IgD-negative memory B cell (primary cell): ENCODE data around the gene LGALS12. TPM values are rescaled to one million over a fixed set of nuclear protein-coding genes. Genes with fewer than 3 reads are reported as not detected.
"Not testable (repeated sequence)": the region's sequence is repeated elsewhere in the genome, so short reads cannot be mapped to it uniquely, and the experiment has no call there.

Experiments used
- H3K27ac Mint-ChIP-seq, 3 donors: one replicate each; pipeline ENCODE4 v1.8.0; 2020 to 2022; ENCODE audit warnings: mild to moderate bottlenecking in 3 of 3, mixed read lengths in 3 of 3, moderate library complexity in 1 of 3
- H3K27me3 Mint-ChIP-seq: one replicate; pipeline ENCODE4 v1.8.0; 2021; ENCODE audit warnings: mixed read lengths
- H3K36me3 Mint-ChIP-seq: one replicate; pipeline ENCODE4 v1.8.0; 2020; ENCODE audit warnings: mild to moderate bottlenecking, mixed read lengths
- H3K4me1 Mint-ChIP-seq, 3 donors: one replicate each; pipeline ENCODE4 v1.8.0; 2020 to 2022; ENCODE audit warnings: mixed read lengths in 3 of 3, mild to moderate bottlenecking in 1 of 3
- H3K4me3 Mint-ChIP-seq, 4 donors: one replicate each; pipeline ENCODE4 v1.8.0; 2020 to 2022; ENCODE audit warnings: mild to moderate bottlenecking in 4 of 4, mixed read lengths in 4 of 4, moderate library complexity in 3 of 4
- H3K9me3 Mint-ChIP-seq, 3 donors: one replicate each; pipeline ENCODE4 v1.8.0; 2020 to 2021; ENCODE audit warnings: mixed read lengths in 3 of 3, mild to moderate bottlenecking in 1 of 3
- polyA plus RNA-seq: library from polyadenylated mRNA; unstranded; fragments of 300-500 nt; fragmentation: Illumina TruSeq; gene quantifications from one replicate; pipeline ENCODE4 v1.2.3, GENCODE V29; 2021

Gene LGALS12
- polyA plus RNA-seq, 1 donor from 2014 or later = 0.39 TPM

DNA sequence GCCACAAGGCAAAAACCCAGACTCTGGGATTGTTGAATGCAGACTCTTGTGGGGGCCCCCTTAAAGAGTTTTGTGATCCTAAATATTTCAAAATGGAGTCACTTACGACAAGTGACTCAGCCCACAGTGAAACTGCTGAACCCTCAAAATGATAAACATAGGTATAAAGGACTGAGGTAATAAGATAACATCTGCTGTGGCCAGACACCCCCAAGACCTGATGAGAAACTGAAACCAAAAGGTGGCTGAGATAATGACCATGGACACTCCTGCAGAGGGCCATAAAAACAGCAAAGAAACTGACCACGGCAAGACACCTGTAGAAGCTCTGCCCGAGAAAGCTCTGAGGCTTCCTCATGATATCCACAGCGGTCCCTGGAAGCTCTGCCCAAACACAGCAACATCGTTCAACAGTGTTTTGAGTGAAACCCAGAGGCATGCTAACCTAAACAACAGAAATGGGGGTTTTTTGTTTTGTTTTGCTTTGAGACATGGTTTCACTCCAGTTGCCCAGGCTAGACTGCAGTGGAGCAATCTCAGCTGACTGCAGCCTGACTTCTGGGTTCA lies 29.1 kb downstream of the LGALS12 start:
- peaks cover 30 to 37% (median 37%) of the 10 kb centered on the region in 3 donors for H3K4me1 Mint-ChIP-seq
- peak overlapping the region; percentile 25 to 88 (median 38) for H3K4me3 Mint-ChIP-seq

GRCh38 chr11:63535734-63536133 lies 29.9 kb downstream of the LGALS12 start:
- Mint-ChIP-seq H3K36me3 (no peaks in the 10 kb centered on the region), H3K9me3 (no peaks in the 10 kb centered on the region), H3K27ac (peak overlapping the region in 1 of 3 donors; percentile 97), H3K4me3 (peak overlapping the region in 3 of 4 donors; percentile 93 to 96 (median 95)), H3K4me1 (peaks cover 33 to 40% (median 37%) of the 10 kb centered on the region in 3 donors), H3K27me3 (no peaks in the 10 kb centered on the region)

More for the DNA sequence above, 29.1 kb downstream of the LGALS12 start:
- no peaks in the 10 kb centered on the region for H3K27me3 Mint-ChIP-seq
- H3K36me3 Mint-ChIP-seq = no peaks in the 10 kb centered on the region
- H3K9me3 Mint-ChIP-seq = no peaks in the 10 kb centered on the region
- peak overlapping the region in 2 of 3 donors; percentile 2 to 34 for H3K27ac Mint-ChIP-seq

DNA sequence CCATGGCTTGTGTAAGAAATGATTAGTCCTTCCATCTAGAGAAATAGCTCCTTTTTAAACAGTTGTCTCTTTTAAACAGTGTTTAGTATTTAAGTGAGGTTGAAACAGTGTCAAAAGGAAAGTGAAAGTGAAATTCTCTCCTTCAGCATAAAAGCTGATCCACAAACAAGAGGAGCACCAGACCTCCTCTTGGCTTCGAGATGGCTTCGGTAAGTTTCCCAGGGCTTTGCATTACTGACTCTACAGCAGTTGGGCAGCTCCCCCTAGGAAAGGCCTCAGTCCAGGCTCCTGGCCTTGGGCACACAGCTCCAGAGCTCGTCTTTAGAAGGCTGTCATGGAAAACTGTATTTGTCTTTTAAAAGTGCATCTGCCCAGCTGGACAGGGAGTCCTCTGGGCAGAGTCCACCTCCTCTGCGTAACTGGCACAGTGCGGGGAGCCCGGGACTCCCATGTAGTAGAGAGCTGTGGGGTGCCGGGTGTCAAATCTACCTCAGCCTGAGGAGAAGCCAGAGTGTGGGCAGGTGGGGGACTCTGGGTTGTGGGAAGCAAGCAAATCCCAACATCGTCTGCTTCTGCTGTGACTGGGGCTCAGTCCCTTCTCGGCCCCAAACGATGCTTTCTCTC lies 30.9 kb downstream of the LGALS12 start, which contains the start of gene PLAAT4:
Gene PLAAT4, plus strand, starts transcription at position 140 of the 624 bp plus-strand sequence. Its CDS starts 61 bp downstream, at position 201.
- Mint-ChIP-seq H3K36me3 (no peaks in the 10 kb centered on the region), H3K9me3 (no peaks in the 10 kb centered on the region), H3K4me3 (peak within 1 kb of the TSS; percentile 86 to 96 (median 94)), H3K4me1 (peaks cover 27 to 34% (median 33%) of the 10 kb centered on the region in 3 donors), H3K27ac (peak within 1 kb of the TSS; percentile 83 to 97 (median 92)), H3K27me3 (no peaks in the 10 kb centered on the region)

GRCh38 chr11:63537293-63538101 lies 31.6 kb downstream of the LGALS12 start:
- no peaks in the 10 kb centered on the region for H3K27me3 Mint-ChIP-seq
- H3K36me3 Mint-ChIP-seq = no peaks in the 10 kb centered on the region
- no peaks in the 10 kb centered on the region for H3K9me3 Mint-ChIP-seq
- H3K4me1 Mint-ChIP-seq = peaks cover 23 to 30% (median 29%) of the 10 kb centered on the region in 3 donors
- peak overlapping the region; percentile 2 to 97 (median 83) for H3K27ac Mint-ChIP-seq
- H3K4me3 Mint-ChIP-seq = peak overlapping the region; percentile 86 to 96 (median 94)

DNA sequence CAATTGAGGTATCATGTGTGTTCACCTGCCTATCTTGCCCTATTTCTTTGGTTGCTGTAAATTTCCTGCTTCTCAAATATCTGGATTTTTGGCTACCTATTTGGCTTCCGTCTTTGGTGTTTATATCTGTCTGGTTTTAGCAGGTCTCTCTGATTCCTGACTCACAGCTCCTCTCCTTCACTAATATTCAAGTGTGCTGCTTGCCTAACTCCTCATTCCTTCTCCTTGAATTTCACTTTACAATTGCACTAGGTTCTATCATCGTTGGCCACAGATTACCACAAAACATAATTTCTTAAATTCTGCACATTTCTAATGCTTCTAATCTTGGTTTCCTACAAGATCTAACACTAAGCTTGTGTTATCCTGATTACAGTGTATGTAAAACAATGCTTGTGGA lies 36.6 kb downstream of the LGALS12 start:
- not testable (repeated sequence) for H3K27ac Mint-ChIP-seq, H3K4me3 Mint-ChIP-seq, H3K36me3 Mint-ChIP-seq, H3K9me3 Mint-ChIP-seq, H3K27me3 Mint-ChIP-seq
- H3K4me1 Mint-ChIP-seq = peaks cover 15 to 20% (median 19%) of the 10 kb centered on the region in 3 donors

DNA sequence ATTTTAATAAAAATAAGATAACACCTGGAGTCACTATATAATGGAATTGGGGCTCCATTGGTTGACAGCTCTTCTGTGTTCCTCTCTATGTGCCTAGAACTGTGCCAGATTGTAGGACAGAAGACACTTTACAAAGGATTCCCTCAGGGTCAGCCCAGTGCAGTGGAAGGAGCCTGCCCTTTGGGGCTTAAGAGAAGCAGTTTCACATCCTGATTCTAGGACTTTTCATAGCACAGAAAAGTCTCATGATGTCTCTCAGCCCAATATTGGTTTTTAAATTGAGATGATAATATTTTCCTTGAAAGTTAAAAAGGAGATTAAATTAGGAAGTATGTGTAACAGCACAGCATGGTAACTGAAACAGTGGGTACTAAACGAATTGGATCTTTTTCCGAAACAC lies 37.8 kb downstream of the LGALS12 start:
- peaks cover 15 to 19% (median 19%) of the 10 kb centered on the region in 3 donors for H3K4me1 Mint-ChIP-seq
- peak overlapping the region in 2 of 3 donors; percentile 2 to 67 for H3K27ac Mint-ChIP-seq
- no peaks in the 10 kb centered on the region for H3K27me3 Mint-ChIP-seq
- no peak overlapping the region for H3K4me3 Mint-ChIP-seq
- no peaks in the 10 kb centered on the region for H3K9me3 Mint-ChIP-seq
- peaks cover 5% of the 10 kb centered on the region for H3K36me3 Mint-ChIP-seq

DNA sequence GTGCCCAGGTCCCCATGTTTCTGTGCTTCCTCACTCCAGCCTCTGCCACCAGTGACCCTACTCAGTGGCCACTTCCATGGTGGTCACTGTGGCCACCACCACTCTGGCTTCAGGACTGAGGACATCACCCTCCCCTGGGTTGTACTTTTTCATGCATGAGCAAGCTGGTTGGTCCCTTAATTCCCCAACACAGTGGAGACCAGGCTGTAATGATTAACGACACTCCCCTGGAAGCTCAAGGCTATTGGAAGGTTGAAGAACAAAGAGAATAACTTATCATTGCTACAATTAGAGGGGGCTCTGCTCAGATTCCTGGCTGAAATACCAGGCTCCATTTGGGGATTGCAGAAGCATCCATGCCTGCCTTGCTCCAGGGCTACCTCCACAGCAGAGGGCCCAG lies 41.2 kb downstream of the LGALS12 start:
- Mint-ChIP-seq H3K9me3 (no peaks in the 10 kb centered on the region), H3K27me3 (peaks cover 6% of the 10 kb centered on the region), H3K4me1 (peaks cover 10 to 15% (median 14%) of the 10 kb centered on the region in 3 donors), H3K4me3 (no peak overlapping the region), H3K27ac (no peak overlapping the region), H3K36me3 (peaks cover 5% of the 10 kb centered on the region)

GRCh38 chr11:63548178-63548577 lies 42.3 kb downstream of the LGALS12 start:
- Mint-ChIP-seq H3K4me1 (peaks cover 9 to 16% (median 13%) of the 10 kb centered on the region in 3 donors), H3K27ac (no peak overlapping the region), H3K4me3 (no peak overlapping the region), H3K27me3 (peaks cover 6% of the 10 kb centered on the region), H3K36me3 (peaks cover 5% of the 10 kb centered on the region), H3K9me3 (no peaks in the 10 kb centered on the region)

- H3K4me3 Mint-ChIP-seq = no peak overlapping the region
- peaks cover 5% of the 10 kb centered on the region for H3K36me3 Mint-ChIP-seq
- peak overlapping the region in 1 of 3 donors; percentile 3 for H3K27ac Mint-ChIP-seq
- H3K9me3 Mint-ChIP-seq = no peaks in the 10 kb centered on the region
- peaks cover 6% of the 10 kb centered on the region for H3K27me3 Mint-ChIP-seq
- peaks cover 0 to 13% (median 11%) of the 10 kb centered on the region in 3 donors for H3K4me1 Mint-ChIP-seq
Measured at GRCh38 chr11:63549411-63549810, 43.5 kb downstream of the LGALS12 start.

DNA sequence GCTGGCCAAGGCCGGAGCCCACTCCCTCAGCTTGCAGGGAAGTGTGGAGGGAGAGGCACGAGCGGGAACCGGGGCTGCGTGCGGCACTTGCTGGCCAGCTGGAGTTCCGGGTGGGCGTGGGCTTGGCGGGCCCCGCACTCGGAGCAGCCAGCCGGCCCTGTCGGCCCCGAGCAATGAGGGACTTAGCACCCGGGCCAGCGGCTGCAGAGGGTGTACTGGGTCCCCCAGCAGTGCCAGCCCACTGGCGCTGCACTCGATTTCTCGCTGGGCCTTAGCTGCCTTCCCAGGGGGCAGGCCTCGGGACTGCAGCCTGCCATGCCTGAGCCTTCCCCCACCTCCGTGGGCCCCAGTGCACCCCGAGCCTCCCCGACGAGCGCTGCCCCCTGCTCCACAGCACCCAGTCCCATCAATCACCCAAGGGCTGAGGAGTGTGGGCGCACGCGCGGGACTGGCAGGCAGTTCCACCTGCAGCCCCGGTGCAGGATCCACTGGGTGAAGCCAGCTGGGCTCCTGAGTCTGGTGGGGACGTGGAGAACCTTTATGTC lies 44.3 kb downstream of the LGALS12 start:
- H3K27me3 Mint-ChIP-seq, H3K4me3 Mint-ChIP-seq, H3K27ac Mint-ChIP-seq, H3K9me3 Mint-ChIP-seq, H3K36me3 Mint-ChIP-seq: not testable (repeated sequence)
- peaks cover 0 to 16% (median 14%) of the 10 kb centered on the region in 3 donors for H3K4me1 Mint-ChIP-seq

GRCh38 chr11:63551091-63551888 lies 45.4 kb downstream of the LGALS12 start:
- Mint-ChIP-seq H3K4me1 (peaks cover 0 to 16% (median 14%) of the 10 kb centered on the region in 3 donors), H3K27me3 (peaks cover 6% of the 10 kb centered on the region), H3K27ac (peak overlapping the region in 1 of 3 donors; percentile 80), H3K36me3 (peaks cover 2% of the 10 kb centered on the region), H3K4me3 (peak overlapping the region in 2 of 4 donors; percentile 26 to 83), H3K9me3 (no peaks in the 10 kb centered on the region)

DNA sequence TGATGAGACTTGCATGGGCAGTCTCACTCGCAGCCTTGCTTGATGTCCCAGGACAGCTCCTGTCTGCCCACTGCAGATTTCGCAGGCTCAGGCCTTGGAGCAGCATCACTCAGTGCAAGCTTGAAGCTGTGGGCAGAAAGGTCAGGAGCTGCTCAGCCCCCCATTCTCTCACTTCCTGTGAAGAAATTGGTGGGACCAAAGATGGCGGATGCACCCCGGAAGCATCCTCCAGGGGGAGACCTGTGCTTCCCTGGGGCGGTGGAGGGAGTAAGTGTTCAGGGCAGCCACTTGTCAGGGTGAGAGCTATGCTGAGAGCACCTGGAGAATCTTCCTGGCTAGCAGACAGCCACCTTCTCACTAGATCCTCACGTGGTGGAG lies 46.0 kb downstream of the LGALS12 start:
- Mint-ChIP-seq H3K9me3 (no peaks in the 10 kb centered on the region), H3K27ac (peak overlapping the region in 1 of 3 donors; percentile 80)

DNA sequence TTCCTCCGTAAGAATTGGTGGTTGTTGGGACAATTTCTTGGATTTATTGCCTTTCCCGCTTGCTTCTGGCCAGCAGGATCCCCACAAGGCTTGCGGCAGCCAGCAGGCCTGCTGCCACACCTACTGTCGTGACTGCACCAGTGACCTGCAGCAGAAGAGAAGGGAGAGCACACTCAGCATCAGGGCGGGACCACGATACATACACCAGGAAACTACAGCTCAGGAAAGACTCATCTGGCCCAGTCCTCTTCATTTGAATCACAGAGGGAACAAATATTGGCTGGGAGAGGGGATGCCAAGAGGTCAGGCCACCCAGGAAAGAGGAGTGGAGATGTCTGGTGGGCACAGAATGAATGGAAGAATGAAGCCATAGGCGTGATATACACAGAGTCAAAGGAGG lies 47.0 kb downstream of the LGALS12 start:
- Mint-ChIP-seq H3K36me3 (no peaks in the 10 kb centered on the region), H3K27me3 (peaks cover 8% of the 10 kb centered on the region), H3K27ac (peak overlapping the region in 1 of 3 donors; percentile 63), H3K9me3 (no peaks in the 10 kb centered on the region), H3K4me1 (peaks cover 0 to 19% (median 14%) of the 10 kb centered on the region in 3 donors), H3K4me3 (peak overlapping the region in 3 of 4 donors; percentile 57 to 70 (median 62))

More for the DNA sequence above, 46.0 kb downstream of the LGALS12 start:
- Mint-ChIP-seq H3K36me3 (peaks cover 2% of the 10 kb centered on the region), H3K4me1 (peaks cover 0 to 17% (median 14%) of the 10 kb centered on the region in 3 donors), H3K4me3 (no peak overlapping the region), H3K27me3 (peaks cover 6% of the 10 kb centered on the region)

DNA sequence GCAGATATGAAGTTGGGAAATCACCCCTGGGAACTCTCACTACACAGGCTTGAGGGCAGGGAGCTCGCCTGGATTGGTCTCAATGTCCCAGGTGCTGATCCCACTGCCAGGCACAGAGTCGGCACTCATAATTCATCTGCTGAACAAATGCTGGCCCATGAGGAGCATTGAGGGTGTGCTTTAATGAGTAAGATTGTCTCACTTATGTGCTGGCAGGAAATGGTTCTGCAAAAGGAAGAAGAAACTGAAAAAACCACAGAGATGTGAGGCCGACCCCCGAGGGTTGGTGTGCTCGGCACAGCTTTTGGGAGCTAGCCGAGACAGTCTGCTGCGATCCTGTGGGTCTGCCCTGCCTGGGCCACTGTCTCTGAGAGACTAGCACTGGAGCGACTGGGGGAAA lies 47.9 kb downstream of the LGALS12 start:
- Mint-ChIP-seq H3K4me1 (peaks cover 0 to 19% (median 14%) of the 10 kb centered on the region in 3 donors), H3K36me3 (no peaks in the 10 kb centered on the region), H3K9me3 (no peaks in the 10 kb centered on the region), H3K27me3 (peaks cover 8% of the 10 kb centered on the region), H3K4me3 (peak overlapping the region in 3 of 4 donors; percentile 63 to 91 (median 91)), H3K27ac (peak overlapping the region in 2 of 3 donors; percentile 63 to 80)
